Transverse colon (tissue), 3 donors: Measurements from ENCODE around the gene HECW1.

Experiments
- POLR2A ChIP-seq: fragments of 450-650 bp; IDR thresholded peaks from one replicate; pipeline ENCODE4 v1.6.1; 2016; ENCODE audit warnings: antibody characterized with exemption, mild to moderate bottlenecking, moderate library complexity
- POLR2AphosphoS5 ChIP-seq, 3 donors: sonication (generic); formaldehyde crosslinking; IDR thresholded peaks; one replicate each; pipeline ENCODE4 v1.6.1; 2016; ENCODE audit warnings: antibody characterized with exemption in 3 of 3

DNA sequence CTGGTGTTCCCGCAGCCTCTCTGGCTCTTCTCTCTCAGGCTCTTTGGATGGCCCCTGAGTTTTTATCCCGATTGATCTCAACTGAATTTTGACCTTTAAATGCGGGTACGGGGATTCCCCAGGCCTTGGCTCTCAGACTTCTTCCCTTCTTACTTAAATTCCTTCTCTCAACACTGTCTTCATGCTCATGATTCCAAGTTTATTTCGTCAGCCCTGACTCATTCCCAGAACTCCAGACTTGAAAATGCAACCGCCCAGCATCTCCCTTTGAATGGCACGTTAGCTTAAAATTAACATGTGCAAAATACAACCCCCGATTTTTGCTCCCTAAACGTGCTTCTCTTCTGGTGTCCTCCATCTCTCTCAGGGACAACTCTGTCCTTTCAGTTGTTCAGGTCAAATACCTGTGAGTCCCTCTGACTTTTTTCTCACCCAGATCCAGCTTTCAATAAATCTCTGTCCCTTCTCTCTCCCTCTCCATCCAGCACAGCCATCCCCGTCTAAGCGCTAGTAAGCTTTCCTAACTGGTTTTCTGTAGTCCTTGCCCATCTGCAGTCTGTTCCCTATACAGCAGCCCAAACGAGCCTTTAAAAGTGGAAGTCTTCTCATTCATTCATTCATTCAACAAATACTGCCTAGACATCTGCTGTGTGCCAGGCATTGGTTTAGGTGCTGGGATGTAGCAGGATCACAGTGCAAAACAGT, 7.1 kb downstream of the HECW1 start:
- no peak for TF ChIP-seq POLR2AphosphoS5 (IDR thresholded peaks at IDR 0.05)
- no peak for TF ChIP-seq POLR2A
